SW480 (cell line): ENCODE data around the gene AP2A2.

ENCODE experiments used
- DNase-seq: peaks from one replicate; pipeline ENCODE4 v3.0.0-alpha.2; 2016; ENCODE audit warnings: low spot score

AP2A2 gene

DNA sequence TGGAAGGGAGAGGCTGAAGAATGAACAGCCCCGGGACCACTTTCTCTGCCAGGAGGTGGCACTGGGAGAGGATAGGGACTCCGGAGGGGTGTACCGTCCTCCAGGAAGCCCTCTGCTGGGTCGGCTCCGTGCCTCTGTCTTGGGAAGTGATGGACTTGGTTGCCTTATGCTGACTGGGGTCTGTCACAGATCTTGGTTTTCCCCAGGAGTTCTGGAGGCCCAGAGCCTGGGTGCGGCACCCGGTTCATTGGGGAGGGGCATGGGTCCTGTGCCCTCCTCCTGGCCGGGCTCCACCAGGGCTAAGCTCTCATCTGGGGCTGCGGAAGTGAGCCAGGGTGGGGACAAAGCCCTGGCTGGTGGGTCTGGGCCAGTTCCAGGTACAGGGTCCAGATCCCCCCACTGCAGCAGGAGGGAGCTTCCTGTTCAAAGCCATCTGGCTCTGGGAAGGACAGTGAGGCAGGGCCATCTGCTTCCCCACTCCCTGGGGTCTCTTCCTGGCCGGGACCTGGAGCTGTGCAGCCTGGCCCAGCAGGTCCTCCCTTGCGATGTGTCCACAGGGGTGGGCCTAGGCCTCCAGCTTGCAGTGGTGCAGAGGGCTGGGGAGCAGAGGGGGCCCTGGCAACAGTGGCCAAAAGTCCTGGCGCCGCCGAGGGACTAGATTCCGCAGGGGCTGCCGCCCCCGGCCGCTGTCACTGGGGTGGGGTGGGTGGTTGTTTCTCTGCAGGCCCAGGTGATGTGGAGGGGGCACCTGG is 1.1 kb upstream of the AP2A2 start:
- DNase-seq, result no peak

GRCh38 chr11:925158-925495 is 543 bp upstream of the AP2A2 start:
- DNase-seq, result no peak

DNA sequence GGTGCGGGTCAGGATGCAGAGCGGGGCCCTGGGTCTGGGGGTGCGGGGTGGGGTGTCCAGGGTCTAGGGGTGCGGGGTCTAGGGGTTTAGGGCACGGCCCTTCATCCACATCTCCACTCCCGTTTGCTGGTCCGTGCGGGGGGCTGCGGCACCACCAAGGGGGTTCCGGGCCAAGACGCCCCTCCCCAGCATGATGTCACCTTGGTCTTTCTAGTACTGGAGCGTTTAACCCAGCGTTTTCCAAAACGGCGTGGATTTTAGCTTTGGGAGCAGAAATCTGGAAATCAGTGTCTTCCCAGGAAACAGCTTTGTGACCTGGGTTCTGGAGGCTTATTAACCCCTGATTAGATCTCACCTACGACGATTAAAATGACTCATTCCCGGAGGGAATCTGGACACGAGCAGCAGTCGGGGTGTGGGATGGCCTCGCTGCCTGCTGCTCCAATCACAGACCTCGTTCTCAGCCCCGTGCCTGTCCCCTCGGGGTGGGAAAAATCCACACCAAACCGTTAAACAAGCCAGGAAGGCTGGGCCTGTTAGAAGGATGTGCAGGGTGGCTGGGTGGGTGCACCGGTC is 759 bp downstream of the AP2A2 start:
- DNase-seq, result peak; percentile 35

DNA sequence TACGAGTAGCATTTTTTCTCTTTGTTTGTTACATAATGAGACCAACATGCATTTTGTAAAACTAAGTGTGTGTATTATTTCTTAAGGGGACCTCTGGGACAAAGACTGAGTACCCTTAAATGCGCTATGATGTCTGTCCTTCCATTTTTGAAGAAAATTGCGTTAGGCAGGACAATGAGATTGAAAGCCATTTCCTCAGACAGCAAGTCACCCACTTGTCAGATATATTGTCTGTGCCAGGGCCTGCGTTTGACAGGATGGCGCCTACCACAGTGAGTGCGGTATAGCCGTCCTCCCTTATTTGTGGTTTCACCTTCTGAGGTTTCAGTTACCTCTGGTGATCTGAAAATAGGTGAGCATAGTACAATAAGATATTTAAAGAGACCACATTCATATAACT is 2.2 kb downstream of the AP2A2 start:
- DNase-seq, result no peak

- no peak for DNase-seq
Measured at GRCh38 chr11:928786-929185, 3.1 kb downstream of the AP2A2 start.

- no peak for DNase-seq
Measured at GRCh38 chr11:929405-929804, 3.7 kb downstream of the AP2A2 start.

GRCh38 chr11:931385-931784 is 5.7 kb downstream of the AP2A2 start:
- DNase-seq, result no peak

DNA sequence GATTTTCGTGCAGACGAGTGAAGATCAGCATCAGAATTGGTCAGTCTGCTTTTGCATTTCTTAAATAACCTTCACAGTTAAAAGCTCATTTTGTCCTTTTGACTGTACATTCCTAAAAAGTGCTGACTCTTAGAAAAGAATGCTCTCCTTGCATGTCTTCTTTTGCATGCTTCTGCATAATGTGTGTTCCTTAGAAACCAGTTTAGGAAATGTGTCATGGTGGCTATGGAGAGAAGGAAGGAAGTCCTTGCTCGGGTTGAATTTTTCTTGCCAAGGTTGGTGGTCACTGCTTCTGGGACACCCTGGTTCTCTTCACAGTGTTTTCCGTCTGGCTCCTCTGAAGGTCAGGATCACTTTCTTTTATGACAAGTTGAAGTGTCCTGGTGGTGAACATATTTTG is 6.8 kb downstream of the AP2A2 start:
- no peak for DNase-seq

- no peak for DNase-seq
Measured at GRCh38 chr11:933142-933851, 7.6 kb downstream of the AP2A2 start.

- no peak for DNase-seq
Measured at GRCh38 chr11:933936-934335, 8.3 kb downstream of the AP2A2 start.

DNA sequence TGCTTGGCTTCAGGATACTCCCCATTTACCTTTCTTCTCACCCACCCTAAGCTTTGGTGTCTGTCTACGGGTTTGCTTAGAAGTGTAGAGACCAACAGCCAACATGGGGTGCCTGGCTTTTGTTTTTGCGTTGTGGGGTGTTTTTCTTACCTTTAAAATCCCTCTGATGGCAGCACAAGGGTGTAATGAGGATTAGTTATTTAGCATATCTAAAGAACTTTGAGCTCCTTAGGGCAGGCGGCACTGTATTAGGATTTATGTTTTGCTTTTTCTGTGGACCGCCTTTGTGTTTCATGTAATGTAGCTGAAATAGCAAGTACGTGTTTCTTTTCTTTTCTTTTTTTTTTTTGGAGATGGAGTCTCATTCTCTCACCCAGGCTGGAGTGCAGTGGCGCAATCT is 8.9 kb downstream of the AP2A2 start:
- DNase-seq, result no peak

GRCh38 chr11:936199-936598 is 10.5 kb downstream of the AP2A2 start:
- no peak for DNase-seq

DNA sequence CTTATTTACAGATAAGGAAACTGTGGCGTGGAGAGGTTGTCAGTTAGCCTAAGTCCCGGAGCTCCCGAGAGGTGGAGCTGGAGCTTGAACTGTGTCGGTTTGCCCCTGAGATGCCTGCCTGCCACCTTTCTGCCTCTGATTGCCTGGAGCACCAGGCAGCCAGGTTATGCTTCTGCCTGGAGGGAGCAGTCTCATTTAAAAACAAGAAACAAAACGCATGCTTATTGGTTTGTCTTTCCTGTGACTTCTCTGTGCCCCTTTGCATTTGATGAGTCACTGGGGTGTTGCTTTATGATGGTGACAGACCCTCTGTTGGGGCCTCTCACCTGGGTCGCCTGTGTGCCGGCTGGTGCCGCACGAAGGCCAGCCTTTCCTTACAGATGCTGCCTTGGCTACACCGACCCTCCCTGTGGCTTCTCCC is 12.2 kb downstream of the AP2A2 start:
- peak; percentile 21 for DNase-seq

GRCh38 chr11:940496-941135 is 14.9 kb downstream of the AP2A2 start:
- no peak for DNase-seq

GRCh38 chr11:942823-943222 is 17.2 kb downstream of the AP2A2 start:
- DNase-seq, result no peak

DNA sequence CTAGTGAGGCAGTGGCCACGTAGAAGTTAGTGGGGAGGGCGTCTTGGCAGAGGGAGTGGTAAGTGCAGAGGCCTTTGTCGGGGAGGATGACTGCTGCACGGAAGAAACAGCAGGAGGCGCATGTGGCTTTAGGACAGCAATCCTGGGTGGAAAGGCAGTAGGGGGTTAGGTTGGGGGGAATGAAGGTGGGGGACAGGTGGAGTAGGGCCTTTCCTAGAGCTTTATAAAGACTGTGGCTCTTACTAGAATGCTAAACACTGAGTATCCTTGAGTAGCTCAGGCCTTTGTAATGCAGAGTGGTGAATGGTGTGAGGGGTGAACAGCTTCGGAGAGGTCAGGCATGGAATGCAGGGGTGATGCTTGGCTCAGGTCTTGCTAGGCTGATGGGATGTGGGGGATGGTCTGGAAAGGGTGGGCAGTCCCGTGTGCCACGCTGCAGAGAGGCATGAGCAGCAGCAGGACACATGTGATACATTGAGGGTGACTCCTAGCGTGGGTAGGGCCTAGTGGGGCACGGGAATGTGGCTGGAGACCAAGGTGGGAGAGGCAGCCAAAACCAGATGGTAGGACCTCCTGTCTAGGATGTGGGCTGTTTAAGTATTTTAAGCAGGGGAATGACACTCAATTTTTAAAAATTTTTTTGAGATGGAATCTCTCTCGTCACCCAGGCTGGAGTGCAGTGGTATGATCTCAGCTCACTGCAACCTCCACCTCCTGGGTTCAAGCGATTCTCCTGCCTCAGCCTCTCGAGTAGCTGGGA is 19.2 kb downstream of the AP2A2 start:
- DNase-seq, result no peak

GRCh38 chr11:945986-946385 is 20.3 kb downstream of the AP2A2 start:
- DNase-seq, result no peak

GRCh38 chr11:947744-948143 is 22.1 kb downstream of the AP2A2 start:
- DNase-seq, result no peak

DNA sequence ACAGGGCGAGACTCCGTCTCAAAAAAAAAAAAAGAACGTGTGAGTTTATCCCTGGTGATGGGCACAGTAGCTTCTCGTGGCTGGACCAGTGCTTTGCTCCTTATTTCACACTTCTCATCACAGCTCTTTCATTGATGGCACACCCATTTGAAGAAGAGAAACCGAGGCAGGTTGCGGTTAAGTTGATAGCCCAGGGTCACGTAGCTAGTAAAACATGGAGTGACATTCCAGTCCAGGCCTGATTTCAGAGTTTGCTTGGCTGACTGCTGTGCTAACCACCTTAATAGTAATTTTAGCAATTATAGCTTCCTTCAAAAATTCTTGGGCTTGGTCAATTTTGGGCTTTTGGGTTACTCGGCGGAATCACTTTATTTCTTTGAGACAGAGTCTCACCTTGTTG is 25.8 kb downstream of the AP2A2 start:
- no peak for DNase-seq

- peak; percentile 80 for DNase-seq
Measured at GRCh38 chr11:952406-953385, 27.0 kb downstream of the AP2A2 start.

GRCh38 chr11:953512-953911 is 27.8 kb downstream of the AP2A2 start:
- DNase-seq, result no peak
